Endothelial cell of umbilical vein (primary cell): ENCODE data around the gene UPF1. TPM values are rescaled to one million over a fixed set of nuclear protein-coding genes. Genes with fewer than 3 reads are reported as not detected.

Source experiments
- BruUV-seq: library from RNA; stranded (reverse); fragments of 400-500 nt; replicated peaks from 2 replicates; lab custom pipeline; 2021; lab: Mats Ljungman, UMichigan
- CTCF ChIA-PET: fragments of 300-600, 350-600 bp; sonication (Branson Sonifier 250); formaldehyde crosslinking; loops from one replicate; lab custom pipeline; 2021; ENCODE audit warnings: antibody characterized with exemption, inconsistent platforms; lab: Charles Lee
- POLR2A ChIA-PET: fragments of 300-600, 350-600 bp; sonication (Branson Sonifier 250); formaldehyde crosslinking; loops from one replicate; lab custom pipeline; 2021; ENCODE audit warnings: antibody characterized with exemption, inconsistent platforms; lab: Charles Lee
- DNase-seq: peaks from one replicate; pipeline ENCODE4 v3.0.0-alpha.2; 2011; ENCODE audit warnings: low read depth, low spot score
- FAIRE-seq: peaks from 2 replicates; lab custom pipeline; 2011; peaks lifted over from hg19 to GRCh38; lab: Jason Lieb, UNC
- H2AFZ ChIP-seq: 2 replicates; pipeline ENCODE4 v1.6.0; 2012; ENCODE audit warnings: low read depth, low read length, control low read depth, inconsistent platforms
- H3K27ac ChIP-seq: 2 replicates; pipeline ENCODE4 v1.5.1; 2011; ENCODE audit warnings: low read depth, mild to moderate bottlenecking, control low read depth, low read length, moderate library complexity; ENCODE audit not compliant: insufficient read depth
- H3K27me3 ChIP-seq, 2 experiments: 2 replicates each; pipeline versions ENCODE4 v1.6.0 to v1.6.1; 2011; ENCODE audit warnings: low read length in 2 of 2, mixed read lengths in 1 of 2; ENCODE audit not compliant: control insufficient read depth in 2 of 2, insufficient read depth in 2 of 2
- H3K36me3 ChIP-seq, 2 experiments: 2 replicates in 1 of 2; 3 replicates in 1 of 2; pipeline ENCODE4 v1.5.1; 2011; ENCODE audit warnings: low read length in 2 of 2, mild to moderate bottlenecking in 1 of 2, moderate library complexity in 1 of 2; ENCODE audit not compliant: control insufficient read depth in 2 of 2, insufficient read depth in 2 of 2; ENCODE audit errors: extremely low read depth in 1 of 2
- H3K4me1 ChIP-seq: 3 replicates; pipeline ENCODE4 v1.5.1; 2011; ENCODE audit warnings: mild to moderate bottlenecking, low read length; ENCODE audit not compliant: control insufficient read depth, insufficient read depth; ENCODE audit errors: extremely low read depth
- H3K4me2 ChIP-seq: 2 replicates; pipeline ENCODE4 v1.6.1; 2011; ENCODE audit warnings: low read length, control low read depth, mixed read lengths; ENCODE audit not compliant: insufficient read depth
- H3K4me3 ChIP-seq, 3 experiments: fragments of 200-600 bp in 1 of 3; sonication (generic), shearing (Covaris generic) in 1 of 3; replicated peaks in 1 of 3; 2 replicates each; pipeline ENCODE4 v1.5.1; 2011 to 2016; ENCODE audit warnings: control low read depth in 3 of 3, low read length in 3 of 3, mild to moderate bottlenecking in 2 of 3, inconsistent platforms in 1 of 3, low read depth in 1 of 3, moderate library complexity in 1 of 3; ENCODE audit not compliant: insufficient read depth in 1 of 3
- H3K79me2 ChIP-seq: 2 replicates; pipeline ENCODE4 v1.6.0; 2012; ENCODE audit warnings: low read length, inconsistent platforms; ENCODE audit not compliant: control insufficient read depth, insufficient read depth
- H3K9ac ChIP-seq: replicated peaks from 2 replicates; pipeline ENCODE3; 2011; ENCODE audit warnings: low read length, control low read depth; ENCODE audit not compliant: insufficient read depth; ENCODE audit errors: extremely low read depth
- H3K9me1 ChIP-seq: replicated peaks from 3 replicates; pipeline ENCODE4 v1.6.0; 2011; ENCODE audit warnings: mild to moderate bottlenecking, low read length; ENCODE audit not compliant: control insufficient read depth, insufficient read depth; ENCODE audit errors: extremely low read depth
- H3K9me3 ChIP-seq: replicated peaks from 2 replicates; pipeline ENCODE4 v1.5.1; 2012; ENCODE audit warnings: low read length, inconsistent platforms; ENCODE audit not compliant: control insufficient read depth, insufficient read depth
- H4K20me1 ChIP-seq: replicated peaks from 2 replicates; pipeline ENCODE3; 2011; ENCODE audit warnings: mild to moderate bottlenecking, low read length; ENCODE audit not compliant: control insufficient read depth, insufficient read depth; ENCODE audit errors: extremely low read depth
- EZH2 ChIP-seq: IDR thresholded peaks from 2 replicates; pipeline ENCODE4 v1.6.1; 2012; ENCODE audit warnings: borderline replicate concordance, low read depth, mild to moderate bottlenecking, moderate library complexity, low read length, inconsistent platforms; ENCODE audit not compliant: severe bottlenecking
- FOS ChIP-seq: IDR thresholded peaks from 2 replicates; pipeline ENCODE4 v1.6.1; 2011; ENCODE audit warnings: mild to moderate bottlenecking, low read length, moderate library complexity, borderline replicate concordance; ENCODE audit not compliant: insufficient read depth
- GATA2 ChIP-seq: IDR thresholded peaks from 2 replicates; pipeline ENCODE4 v1.7.0; 2011; ENCODE audit warnings: low read depth, mild to moderate bottlenecking, moderate library complexity, mixed read lengths, low read length; ENCODE audit not compliant: insufficient read length, insufficient read depth
- JUN ChIP-seq: IDR thresholded peaks from 2 replicates; pipeline ENCODE4 v1.6.1; 2011; ENCODE audit warnings: borderline replicate concordance, low read depth; ENCODE audit not compliant: insufficient read length, insufficient read depth
- MYC ChIP-seq: IDR thresholded peaks from one replicate; pipeline ENCODE4 v1.6.1; 2011; ENCODE audit warnings: mild to moderate bottlenecking, low read depth, low read length
- POLR2AphosphoS5 ChIP-seq: IDR thresholded peaks from 2 replicates; pipeline ENCODE4 v1.6.1; 2012; ENCODE audit warnings: low read depth, mild to moderate bottlenecking, control low read depth, low read length, moderate library complexity; ENCODE audit not compliant: insufficient read depth
- dilution Hi-C: fragments of 300-500 bp; cut with MboI; formaldehyde crosslinking; loops from one replicate; pipeline ENCODE4 v1.15.0; 2019; ENCODE audit warnings: low sequenced_read_pairs; ENCODE audit not compliant: extremely low pct_ligation_motif_present
- intact Hi-C: fragments of 100-400 bp; cut with micrococcal nuclease; formaldehyde crosslinking; loops from one replicate; pipeline ENCODE4 v1.10.0; 2022
- polyA plus RNA-seq, 4 experiments: library from polyadenylated mRNA; depleted of rRNA in 3 of 4; stranded (reverse) in 3 of 4; unstranded in 1 of 4; fragments of >200 nt; gene quantifications; 2 replicates each; pipeline versions ENCODE4 v1.2.1 to v1.2.3, GENCODE V29; 2011 to 2012; ENCODE audit warnings: missing spikeins in 1 of 4
- total RNA-seq: library from RNA; stranded (reverse); gene quantifications from 2 replicates; pipeline ENCODE4 v1.2.3, GENCODE V29; 2021
- TF ChIP-seq, protein P1 (sequence below): IDR thresholded peaks from 2 replicates; pipeline ENCODE4 v1.6.1; 2011; ENCODE audit not compliant: insufficient read depth, insufficient read length
- TF ChIP-seq, protein P2 (sequence below), 2 donors: IDR thresholded peaks; 1 replicate in 1 of 2; 2 replicates in 1 of 2; pipeline ENCODE4 v1.5.1; 2011; ENCODE audit warnings: low read length in 2 of 2, mild to moderate bottlenecking in 2 of 2, moderate library complexity in 2 of 2, control low read depth in 1 of 2, inconsistent platforms in 1 of 2, low read depth in 1 of 2; ENCODE audit not compliant: insufficient read depth in 1 of 2; ENCODE audit errors: extremely low read depth in 1 of 2

UPF1 gene
- total and polyA plus RNA-seq, 2 donors (not counting 3 experiments of a cell fraction or from before 2014, with no cell fraction given): 65.9 to 68.2 TPM

DNA sequence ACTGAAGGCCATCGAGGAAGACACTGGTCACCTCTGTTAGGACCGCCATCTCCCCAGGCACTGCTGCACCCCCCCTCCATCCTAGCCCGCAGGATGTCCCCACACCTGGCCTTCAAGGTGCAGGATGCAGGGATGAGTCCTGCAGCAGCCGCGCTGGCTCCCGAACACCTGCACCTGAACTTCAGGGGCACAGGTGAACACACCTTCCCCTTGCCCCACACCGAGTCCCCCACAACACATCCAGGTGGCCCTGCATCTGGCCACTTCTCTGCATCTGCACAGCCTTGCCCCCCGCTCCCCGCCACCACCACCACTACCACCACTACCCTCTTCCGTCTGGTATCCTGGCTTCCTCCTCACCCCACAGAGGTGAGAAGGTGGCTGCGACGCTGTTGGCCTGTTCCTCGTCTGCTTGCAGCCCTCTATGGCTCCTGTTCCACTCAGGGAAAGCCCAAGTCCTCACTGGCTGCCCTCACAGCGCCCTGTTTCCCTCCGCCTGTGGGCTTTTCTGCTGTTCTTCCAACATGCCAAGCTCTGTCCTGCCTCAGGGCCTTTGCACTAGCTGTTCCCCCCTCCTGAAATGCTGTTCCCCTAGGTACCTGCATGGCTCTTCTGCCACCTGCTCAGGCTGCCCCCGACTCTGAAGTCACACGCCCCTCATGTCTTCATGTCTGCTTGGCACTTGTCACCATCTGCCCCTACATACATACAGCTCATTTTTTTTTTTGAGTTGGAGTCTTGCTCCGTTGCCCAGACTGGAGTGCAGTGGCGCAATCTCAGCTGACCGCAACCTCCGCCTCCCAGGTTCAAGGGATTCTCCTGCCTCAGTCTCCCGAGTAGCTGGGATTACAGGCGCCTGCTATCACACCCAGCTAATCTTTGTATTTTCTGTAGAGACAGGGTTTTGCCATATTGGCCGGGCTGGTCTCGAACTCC is 65.6 kb downstream of the UPF1 start:
- POLR2A ChIA-PET: no interaction called here
- Histone ChIP-seq H3K4me3 (no peak overlapping the region), H3K27me3 (peaks cover 0 to 2% of the 10 kb centered on the region in 2 experiments), H3K9ac (no peak overlapping the region), H3K36me3 (peaks cover 0 to 11% of the 10 kb centered on the region in 2 experiments), H3K79me2 (no peaks in the 10 kb centered on the region), H2AFZ (no peak overlapping the region), H3K4me1 (no peaks in the 10 kb centered on the region), H3K9me1 (no peaks in the 10 kb centered on the region), H3K27ac (no peak overlapping the region), H3K4me2 (no peak overlapping the region), H4K20me1 (no peaks in the 10 kb centered on the region), H3K9me3 (no peaks in the 10 kb centered on the region)
- CTCF ChIA-PET: interaction anchor here (0.8 to 1.6 kb wide), 6 partner anchors 15 to 90 kb away, joined by 3 to 5 read pairs (median 4); partner anchors contain the start of genes COPE and DDX49
- TF ChIP-seq POLR2AphosphoS5: no peak
- BruUV-seq: no TSS peak
- intact Hi-C loops: loop anchor here (5.0 kb wide), 1 partner anchor 75 kb away; no protein-coding TSS in a partner anchor
- no peak for FAIRE-seq
- dilution Hi-C loops: no loop called here
- no peak for DNase-seq

DNA sequence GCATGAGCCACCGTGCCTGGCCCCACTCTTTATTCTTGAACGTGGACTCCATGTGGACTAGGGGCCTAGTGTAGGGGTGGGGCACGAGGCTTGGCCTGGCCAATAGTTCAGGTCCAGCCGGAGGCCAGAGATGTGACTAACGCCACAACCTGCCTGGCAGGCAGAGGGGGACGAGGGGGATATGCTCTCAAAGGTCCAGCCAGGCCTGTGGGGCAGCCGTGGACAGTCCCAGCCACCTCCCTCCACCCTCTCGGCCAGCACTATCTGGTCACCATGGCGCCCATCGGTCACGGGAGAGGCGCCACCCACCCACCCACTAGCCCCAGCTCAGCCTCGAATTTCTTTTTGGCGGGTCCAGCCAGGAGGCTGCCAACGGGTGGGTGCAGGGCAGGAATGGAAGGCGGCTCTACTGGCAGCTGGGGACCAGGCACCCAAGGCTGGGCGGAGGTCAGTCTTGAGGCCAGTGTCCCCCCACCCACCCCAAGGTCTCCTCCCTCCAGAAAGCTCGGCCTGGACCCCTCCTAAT is 66.4 kb downstream of the UPF1 start:
- intact Hi-C loops (loop anchor here (5.0 kb wide), 1 partner anchor 74 kb away; no protein-coding TSS in a partner anchor), dilution Hi-C loops (no loop called here)
- Histone ChIP-seq H3K9ac (no peak overlapping the region), H3K79me2 (no peaks in the 10 kb centered on the region), H3K36me3 (peaks cover 0 to 14% of the 10 kb centered on the region in 2 experiments), H2AFZ (no peak overlapping the region), H4K20me1 (no peaks in the 10 kb centered on the region), H3K27me3 (peaks cover 0 to 2% of the 10 kb centered on the region in 2 experiments), H3K9me1 (no peaks in the 10 kb centered on the region), H3K4me1 (no peaks in the 10 kb centered on the region), H3K9me3 (no peaks in the 10 kb centered on the region), H3K27ac (no peak overlapping the region), H3K4me2 (no peak overlapping the region), H3K4me3 (no peak overlapping the region)
- ChIA-PET POLR2A (no interaction called here), CTCF (interaction anchor here (1.1 to 1.6 kb wide), 3 partner anchors 18 to 89 kb away, joined by 3 to 5 read pairs (median 3); no protein-coding TSS in a partner anchor)
- no peak for DNase-seq
- FAIRE-seq: no peak
- no peak for TF ChIP-seq FOS
- no peak for TF ChIP-seq GATA2
- no peak for TF ChIP-seq MYC
- TF ChIP-seq JUN: no peak
- TF ChIP-seq, protein P1, sequence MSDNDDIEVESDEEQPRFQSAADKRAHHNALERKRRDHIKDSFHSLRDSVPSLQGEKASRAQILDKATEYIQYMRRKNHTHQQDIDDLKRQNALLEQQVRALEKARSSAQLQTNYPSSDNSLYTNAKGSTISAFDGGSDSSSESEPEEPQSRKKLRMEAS: no peak
- no peak for TF ChIP-seq EZH2
- TF ChIP-seq POLR2AphosphoS5: no peak
- TF ChIP-seq, protein P2, sequence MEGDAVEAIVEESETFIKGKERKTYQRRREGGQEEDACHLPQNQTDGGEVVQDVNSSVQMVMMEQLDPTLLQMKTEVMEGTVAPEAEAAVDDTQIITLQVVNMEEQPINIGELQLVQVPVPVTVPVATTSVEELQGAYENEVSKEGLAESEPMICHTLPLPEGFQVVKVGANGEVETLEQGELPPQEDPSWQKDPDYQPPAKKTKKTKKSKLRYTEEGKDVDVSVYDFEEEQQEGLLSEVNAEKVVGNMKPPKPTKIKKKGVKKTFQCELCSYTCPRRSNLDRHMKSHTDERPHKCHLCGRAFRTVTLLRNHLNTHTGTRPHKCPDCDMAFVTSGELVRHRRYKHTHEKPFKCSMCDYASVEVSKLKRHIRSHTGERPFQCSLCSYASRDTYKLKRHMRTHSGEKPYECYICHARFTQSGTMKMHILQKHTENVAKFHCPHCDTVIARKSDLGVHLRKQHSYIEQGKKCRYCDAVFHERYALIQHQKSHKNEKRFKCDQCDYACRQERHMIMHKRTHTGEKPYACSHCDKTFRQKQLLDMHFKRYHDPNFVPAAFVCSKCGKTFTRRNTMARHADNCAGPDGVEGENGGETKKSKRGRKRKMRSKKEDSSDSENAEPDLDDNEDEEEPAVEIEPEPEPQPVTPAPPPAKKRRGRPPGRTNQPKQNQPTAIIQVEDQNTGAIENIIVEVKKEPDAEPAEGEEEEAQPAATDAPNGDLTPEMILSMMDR (IDR thresholded peaks at IDR 0.05; ENCODE audit: extremely low read depth in 1 of 2, insufficient read depth in 1 of 2, low read depth in 1 of 2, low read length in 2 of 2): no peak
- no TSS peak for BruUV-seq
